GM10266 (cell line): ENCODE measurements around the gene GDNF.
"Not testable (repeated sequence)": the region's sequence is repeated elsewhere in the genome, so short reads cannot be mapped to it uniquely, and the experiment has no call there.

Experiments used
- DNase-seq: peaks from one replicate; pipeline ENCODE4 v3.0.0; 2012; ENCODE audit errors: extremely low spot score
- CTCF ChIP-seq: IDR thresholded peaks from 2 replicates; pipeline ENCODE4 v1.5.1; 2012; ENCODE audit warnings: mild to moderate bottlenecking, low read depth; ENCODE audit not compliant: control insufficient read depth, insufficient read depth; ENCODE audit errors: missing control alignments

Gene GDNF

GRCh38 chr5:37792975-37793631, 46.7 kb downstream of the GDNF start:
- TF ChIP-seq CTCF, result no peak

GRCh38 chr5:37791321-37791720, 48.5 kb downstream of the GDNF start:
- DNase-seq, result no peak
- TF ChIP-seq CTCF, result no peak

More at GRCh38 chr5:37792975-37793631, 46.7 kb downstream of the GDNF start:
- DNase-seq, result no peak

GRCh38 chr5:37789991-37790390, 49.9 kb downstream of the GDNF start:
- DNase-seq, result no peak
- no peak for TF ChIP-seq CTCF

- TF ChIP-seq CTCF, result no peak
- no peak for DNase-seq
These were observed 52.1 kb downstream of the GDNF start for GRCh38 chr5:37787742-37788141.

GRCh38 chr5:37786862-37787519, 52.9 kb downstream of the GDNF start:
- TF ChIP-seq CTCF, result no peak
- DNase-seq, result no peak

- no peak for TF ChIP-seq CTCF
These were observed 53.4 kb downstream of the GDNF start for GRCh38 chr5:37786416-37786815.

GRCh38 chr5:37781409-37781808, 58.4 kb downstream of the GDNF start:
- not testable (repeated sequence) for DNase-seq

More at GRCh38 chr5:37786416-37786815, 53.4 kb downstream of the GDNF start:
- DNase-seq, result no peak
